Large intestine (tissue), 12 donors: ENCODE data around the gene BDH1. TPM values are rescaled to one million over a fixed set of nuclear protein-coding genes. Genes with fewer than 3 reads are reported as not detected.
A peak's percentile ranks its signal among the peaks of the same experiment; 100 is the strongest.
"Not testable (repeated sequence)": the region's sequence is repeated elsewhere in the genome, so short reads cannot be mapped to it uniquely, and the experiment has no call there.

Experiments
- DNase-seq, 2 donors: peaks; one replicate each; pipeline versions ENCODE4 v3.0.0 to v3.0.0-alpha.2; 2013
- H3K27ac ChIP-seq: one replicate; pipeline ENCODE4 v1.5.1; 2013; ENCODE audit warnings: low read length
- H3K27me3 ChIP-seq: 2 replicates; pipeline ENCODE4 v1.6.1; 2013; ENCODE audit warnings: low read length; ENCODE audit not compliant: control insufficient read depth, insufficient read depth
- H3K36me3 ChIP-seq: 2 replicates; pipeline ENCODE4 v1.6.1; 2013; ENCODE audit warnings: low read length; ENCODE audit not compliant: control insufficient read depth, insufficient read depth
- H3K4me1 ChIP-seq: one replicate; pipeline ENCODE4 v1.6.1; 2013; ENCODE audit warnings: low read length; ENCODE audit not compliant: control insufficient read depth, insufficient read depth
- H3K4me3 ChIP-seq: one replicate; pipeline ENCODE4 v1.5.1; 2013; ENCODE audit warnings: low read length
- H3K9me3 ChIP-seq: one replicate; pipeline ENCODE4 v1.6.1; 2013; ENCODE audit warnings: mild to moderate bottlenecking, low read depth, low read length, moderate library complexity; ENCODE audit not compliant: control insufficient read depth
- WGBS: methylation state at CpG from one replicate; pipeline ENCODE4 v1.1.5; 2013; ENCODE audit warnings: low lambda C conversion rate; ENCODE audit not compliant: insufficient coverage; 5-methylcytosine and 5-hydroxymethylcytosine counted together
- long read RNA-seq, 11 donors: transcript quantifications; one replicate each; lab custom pipeline, GENCODE V29; 2026
- polyA plus RNA-seq: library from polyadenylated mRNA; unstranded; fragments of 120-200 nt; gene quantifications from one replicate; pipeline ENCODE4 v1.2.1, GENCODE V29; 2013

BDH1 gene
- polyA plus RNA-seq = 71.0 TPM
- long read RNA-seq, donor 1, transcript BDH1-202 (7 exons, 3,455 nt) = major isoform, 6 of 7 reads
- long read RNA-seq, donor 1, partial matches to known transcripts = 0 of 7 reads
- long read RNA-seq, donor 1, other reads (novel, unspliced or antisense) = 0 of 7 reads
- long read RNA-seq, donor 2, transcript BDH1-202 (7 exons, 3,455 nt) = major isoform, 13 of 32 reads
- long read RNA-seq, donor 2, transcript BDH1-203 (8 exons, 3,546 nt) = minor isoform, 6 of 32 reads
- long read RNA-seq, donor 2, partial matches to known transcripts = 6 of 32 reads
- long read RNA-seq, donor 2, other reads (novel, unspliced or antisense) = 0 of 32 reads
- long read RNA-seq, donor 3 = 0 reads
- long read RNA-seq, donor 4, partial matches to known transcripts = 0 of 2 reads
- long read RNA-seq, donor 4, other reads (novel, unspliced or antisense) = 0 of 2 reads
- long read RNA-seq, donor 5, transcript BDH1-202 (7 exons, 3,455 nt) = major isoform, 9 of 16 reads
- long read RNA-seq, donor 5, partial matches to known transcripts = 0 of 16 reads
- long read RNA-seq, donor 5, other reads (novel, unspliced or antisense) = 0 of 16 reads
- long read RNA-seq, donor 6, transcript BDH1-202 (7 exons, 3,455 nt) = major isoform, 9 of 15 reads
- long read RNA-seq, donor 6, partial matches to known transcripts = 0 of 15 reads
- long read RNA-seq, donor 6, other reads (novel, unspliced or antisense) = 0 of 15 reads
- long read RNA-seq, donor 7, transcript BDH1-202 (7 exons, 3,455 nt) = major isoform, 9 of 12 reads
- long read RNA-seq, donor 7, partial matches to known transcripts = 0 of 12 reads
- long read RNA-seq, donor 7, other reads (novel, unspliced or antisense) = 0 of 12 reads
- long read RNA-seq, donor 8, transcript BDH1-202 (7 exons, 3,455 nt) = major isoform, 16 of 24 reads
- long read RNA-seq, donor 8, partial matches to known transcripts = 0 of 24 reads
- long read RNA-seq, donor 8, other reads (novel, unspliced or antisense) = 0 of 24 reads
- long read RNA-seq, donor 9, transcript BDH1-202 (7 exons, 3,455 nt) = major isoform, 13 of 18 reads
- long read RNA-seq, donor 9, partial matches to known transcripts = 0 of 18 reads
- long read RNA-seq, donor 9, other reads (novel, unspliced or antisense) = 0 of 18 reads
- long read RNA-seq, donor 10, transcript BDH1-202 (7 exons, 3,455 nt) = major isoform, 13 of 18 reads
- long read RNA-seq, donor 10, partial matches to known transcripts = 0 of 18 reads
- long read RNA-seq, donor 10, other reads (novel, unspliced or antisense) = 0 of 18 reads
- long read RNA-seq, donor 11, transcript BDH1-202 (7 exons, 3,455 nt) = major isoform, 8 of 13 reads
- long read RNA-seq, donor 11, partial matches to known transcripts = 0 of 13 reads
- long read RNA-seq, donor 11, other reads (novel, unspliced or antisense) = 0 of 13 reads

- no CpG with 5 or more reads among the region's 96 CpGs for WGBS
- Histone ChIP-seq H3K27ac (peak within 1 kb of the TSS; percentile 98), H3K4me3 (peak within 1 kb of the TSS; percentile 86), H3K4me1 (peaks cover 30% of the 10 kb centered on the region), H3K36me3 (peaks cover 5% of the 10 kb centered on the region), H3K27me3 (no peaks in the 10 kb centered on the region), H3K9me3 (no peaks in the 10 kb centered on the region)
- peak in 1 of 2 donors; percentile 71 for DNase-seq
These were observed at the start of gene BDH1 for GRCh38 chr3:197555281-197556261. TSS of gene BDH1 (minus strand) at chr3:197555968. CDS start at chr3:197546443, 9,525 bp downstream.

- Histone ChIP-seq H3K4me1 (peaks cover 11% of the 10 kb centered on the region), H3K27ac (no peak overlapping the region), H3K27me3 (no peaks in the 10 kb centered on the region), H3K4me3 (no peak overlapping the region), H3K36me3 (peaks cover 37% of the 10 kb centered on the region), H3K9me3 (peaks cover 6% of the 10 kb centered on the region)
- no peak for DNase-seq
- 96% methylated on average over 4 of the region's 15 CpGs for WGBS
These were observed 47.7 kb upstream of the BDH1 start for GRCh38 chr3:197603317-197603933.

DNA sequence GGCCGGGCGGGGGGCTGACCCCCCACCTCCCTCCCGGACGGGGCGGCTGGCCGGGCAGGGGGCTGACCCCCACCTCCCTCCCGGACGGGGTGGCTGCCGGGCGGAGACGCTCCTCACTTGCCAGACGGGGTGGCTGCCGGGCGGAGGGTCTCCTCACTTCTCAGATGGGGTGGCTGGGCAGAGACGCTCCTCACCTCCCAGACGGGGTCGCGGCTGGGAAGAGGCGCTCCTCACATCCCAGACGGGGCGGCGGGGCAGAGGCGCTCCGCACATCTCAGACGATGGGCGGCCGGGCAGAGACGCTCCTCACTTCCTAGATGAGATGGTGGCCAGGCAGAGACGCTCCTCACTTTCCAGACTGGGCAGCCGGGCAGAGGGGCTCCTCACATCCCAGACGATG, 46.6 kb upstream of the BDH1 start:
- H3K4me1 ChIP-seq = peaks cover 21% of the 10 kb centered on the region
- H3K27ac ChIP-seq, H3K9me3 ChIP-seq, DNase-seq, H3K27me3 ChIP-seq, H3K4me3 ChIP-seq: not testable (repeated sequence)
- H3K36me3 ChIP-seq = peaks cover 26% of the 10 kb centered on the region
- WGBS = no CpG with 5 or more reads among the region's 31 CpGs

GRCh38 chr3:197601566-197601840, 45.7 kb upstream of the BDH1 start:
- H3K9me3 ChIP-seq, H3K4me3 ChIP-seq, H3K27ac ChIP-seq, DNase-seq, H3K27me3 ChIP-seq: not testable (repeated sequence)
- Histone ChIP-seq H3K4me1 (peaks cover 24% of the 10 kb centered on the region), H3K36me3 (peaks cover 17% of the 10 kb centered on the region)
- 50% methylated on average over 1 of the region's 2 CpGs for WGBS

- 90% methylated on average over 2 of the region's 22 CpGs for WGBS
- Histone ChIP-seq H3K27ac (no peak overlapping the region), H3K27me3 (no peaks in the 10 kb centered on the region), H3K4me1 (peaks cover 26% of the 10 kb centered on the region), H3K9me3 (peaks cover 6% of the 10 kb centered on the region), H3K36me3 (peaks cover 12% of the 10 kb centered on the region), H3K4me3 (no peak overlapping the region)
- DNase-seq = no peak
These were observed 45.2 kb upstream of the BDH1 start for GRCh38 chr3:197600796-197601565.

GRCh38 chr3:197599089-197599765, 43.5 kb upstream of the BDH1 start:
- H3K9me3 ChIP-seq = peaks cover 6% of the 10 kb centered on the region
- H3K36me3 ChIP-seq = peaks cover 12% of the 10 kb centered on the region
- peak overlapping the region; percentile 21 for H3K4me3 ChIP-seq
- peak; percentile 63 to 77 for DNase-seq
- no peaks in the 10 kb centered on the region for H3K27me3 ChIP-seq
- WGBS = no CpG with 5 or more reads among the region's 22 CpGs
- no peak overlapping the region for H3K27ac ChIP-seq
- H3K4me1 ChIP-seq = peaks cover 31% of the 10 kb centered on the region

DNA sequence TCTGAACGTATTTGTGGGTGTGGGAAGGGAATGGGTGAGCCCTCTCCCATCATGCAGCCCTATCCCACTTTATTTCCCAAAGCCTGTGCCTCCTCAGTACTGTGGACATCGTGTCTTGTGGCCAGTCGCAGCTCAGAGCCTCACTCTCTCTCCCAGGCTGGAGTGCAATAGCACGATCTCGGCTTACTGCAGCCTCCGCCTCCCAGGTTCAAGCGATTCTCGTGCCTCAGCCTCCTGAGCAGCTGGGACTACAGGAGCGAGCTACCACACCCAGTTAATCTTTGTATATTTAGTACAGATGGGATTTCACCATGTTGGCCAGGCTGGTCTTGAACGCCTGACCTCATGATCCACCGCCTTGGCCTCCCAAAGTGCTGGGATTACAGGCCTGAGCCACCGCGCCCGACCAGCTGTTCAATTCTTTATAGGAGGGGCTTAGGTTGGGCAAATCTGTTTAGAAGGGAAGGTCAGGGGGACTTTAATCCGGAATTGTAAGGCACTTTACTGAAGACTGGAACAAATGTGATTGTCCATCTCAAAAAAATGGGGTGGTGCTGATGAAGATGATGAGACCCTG, 42.7 kb upstream of the BDH1 start:
- no peaks in the 10 kb centered on the region for H3K27me3 ChIP-seq
- H3K4me1 ChIP-seq = peaks cover 35% of the 10 kb centered on the region
- DNase-seq = no peak
- no peak overlapping the region for H3K4me3 ChIP-seq
- H3K9me3 ChIP-seq = peaks cover 6% of the 10 kb centered on the region
- 93% methylated on average over 2 of the region's 15 CpGs for WGBS
- H3K27ac ChIP-seq = peak overlapping the region; percentile 33
- peaks cover 9% of the 10 kb centered on the region for H3K36me3 ChIP-seq

DNA sequence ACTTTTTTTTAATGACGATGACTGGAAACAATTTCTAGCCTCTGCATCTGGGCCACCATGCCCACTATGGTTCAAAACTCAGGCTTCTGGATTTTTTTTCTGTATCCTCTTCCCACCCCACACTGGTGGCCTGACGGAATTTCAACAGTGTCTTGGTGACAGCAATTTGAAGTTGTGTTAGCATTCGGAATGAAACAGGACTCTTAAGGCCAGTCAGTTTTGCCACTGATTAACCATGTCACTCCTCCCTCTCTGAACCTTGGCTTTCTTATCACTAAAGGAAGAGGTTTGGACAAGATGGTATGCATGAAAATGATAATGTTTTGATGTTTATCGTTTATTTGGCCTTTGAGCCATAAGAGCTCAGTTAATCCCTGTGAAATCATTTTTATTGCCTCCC, 41.6 kb upstream of the BDH1 start:
- H3K36me3 ChIP-seq = peaks cover 9% of the 10 kb centered on the region
- peaks cover 35% of the 10 kb centered on the region for H3K4me1 ChIP-seq
- peak; percentile 73 to 83 for DNase-seq
- WGBS = no CpG with 5 or more reads among the region's 4 CpGs
- H3K27ac ChIP-seq = peak overlapping the region; percentile 36
- H3K27me3 ChIP-seq = no peaks in the 10 kb centered on the region
- H3K4me3 ChIP-seq = no peak overlapping the region
- no peaks in the 10 kb centered on the region for H3K9me3 ChIP-seq
